ENCODE results near the gene KCND3.

DNA sequence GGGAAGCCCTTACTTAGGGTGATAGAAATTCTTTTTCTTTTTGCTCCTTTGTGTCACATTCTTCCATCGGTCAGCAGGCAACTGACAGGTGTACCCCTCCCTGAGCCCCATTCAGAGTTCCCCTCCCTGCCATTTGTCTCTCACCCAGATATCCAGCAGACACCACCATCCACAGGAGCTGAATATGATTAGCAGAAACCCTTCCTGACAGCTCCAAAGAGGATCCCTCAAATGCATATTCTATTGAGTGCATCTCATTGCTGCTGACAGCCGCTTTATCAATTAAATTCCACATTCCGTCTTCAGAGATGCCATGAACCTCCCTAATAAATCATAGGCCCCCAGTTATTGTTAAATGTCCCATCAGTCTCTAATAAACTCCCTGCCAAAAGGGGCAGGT is 239.8 kb downstream of the KCND3 start:
- TF ChIP-seq, protein P1, sequence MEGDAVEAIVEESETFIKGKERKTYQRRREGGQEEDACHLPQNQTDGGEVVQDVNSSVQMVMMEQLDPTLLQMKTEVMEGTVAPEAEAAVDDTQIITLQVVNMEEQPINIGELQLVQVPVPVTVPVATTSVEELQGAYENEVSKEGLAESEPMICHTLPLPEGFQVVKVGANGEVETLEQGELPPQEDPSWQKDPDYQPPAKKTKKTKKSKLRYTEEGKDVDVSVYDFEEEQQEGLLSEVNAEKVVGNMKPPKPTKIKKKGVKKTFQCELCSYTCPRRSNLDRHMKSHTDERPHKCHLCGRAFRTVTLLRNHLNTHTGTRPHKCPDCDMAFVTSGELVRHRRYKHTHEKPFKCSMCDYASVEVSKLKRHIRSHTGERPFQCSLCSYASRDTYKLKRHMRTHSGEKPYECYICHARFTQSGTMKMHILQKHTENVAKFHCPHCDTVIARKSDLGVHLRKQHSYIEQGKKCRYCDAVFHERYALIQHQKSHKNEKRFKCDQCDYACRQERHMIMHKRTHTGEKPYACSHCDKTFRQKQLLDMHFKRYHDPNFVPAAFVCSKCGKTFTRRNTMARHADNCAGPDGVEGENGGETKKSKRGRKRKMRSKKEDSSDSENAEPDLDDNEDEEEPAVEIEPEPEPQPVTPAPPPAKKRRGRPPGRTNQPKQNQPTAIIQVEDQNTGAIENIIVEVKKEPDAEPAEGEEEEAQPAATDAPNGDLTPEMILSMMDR (IDR thresholded peaks at IDR 0.05; ENCODE audit: low read depth, low read length): no peak
- TF ChIP-seq POLR2A (IDR thresholded peaks at IDR 0.05; ENCODE audit: extremely low read depth, insufficient read length): no peak
- TF ChIP-seq, protein P2, sequence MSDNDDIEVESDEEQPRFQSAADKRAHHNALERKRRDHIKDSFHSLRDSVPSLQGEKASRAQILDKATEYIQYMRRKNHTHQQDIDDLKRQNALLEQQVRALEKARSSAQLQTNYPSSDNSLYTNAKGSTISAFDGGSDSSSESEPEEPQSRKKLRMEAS (IDR thresholded peaks at IDR 0.05; ENCODE audit: low read depth, low read length): no peak

Measured in NB4 (cell line).